Measurements from ENCODE around the gene LOXL3. TPM values are rescaled to one million over a fixed set of nuclear protein-coding genes. Genes with fewer than 3 reads are reported as not detected.

Gene LOXL3, protein sequence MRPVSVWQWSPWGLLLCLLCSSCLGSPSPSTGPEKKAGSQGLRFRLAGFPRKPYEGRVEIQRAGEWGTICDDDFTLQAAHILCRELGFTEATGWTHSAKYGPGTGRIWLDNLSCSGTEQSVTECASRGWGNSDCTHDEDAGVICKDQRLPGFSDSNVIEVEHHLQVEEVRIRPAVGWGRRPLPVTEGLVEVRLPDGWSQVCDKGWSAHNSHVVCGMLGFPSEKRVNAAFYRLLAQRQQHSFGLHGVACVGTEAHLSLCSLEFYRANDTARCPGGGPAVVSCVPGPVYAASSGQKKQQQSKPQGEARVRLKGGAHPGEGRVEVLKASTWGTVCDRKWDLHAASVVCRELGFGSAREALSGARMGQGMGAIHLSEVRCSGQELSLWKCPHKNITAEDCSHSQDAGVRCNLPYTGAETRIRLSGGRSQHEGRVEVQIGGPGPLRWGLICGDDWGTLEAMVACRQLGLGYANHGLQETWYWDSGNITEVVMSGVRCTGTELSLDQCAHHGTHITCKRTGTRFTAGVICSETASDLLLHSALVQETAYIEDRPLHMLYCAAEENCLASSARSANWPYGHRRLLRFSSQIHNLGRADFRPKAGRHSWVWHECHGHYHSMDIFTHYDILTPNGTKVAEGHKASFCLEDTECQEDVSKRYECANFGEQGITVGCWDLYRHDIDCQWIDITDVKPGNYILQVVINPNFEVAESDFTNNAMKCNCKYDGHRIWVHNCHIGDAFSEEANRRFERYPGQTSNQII
- 10 to 100 TPM in 3 of 4 donors, 1 to 10 TPM in 1; 5.0 to 16.2 (median 13.5) TPM for total RNA-seq

DNA sequence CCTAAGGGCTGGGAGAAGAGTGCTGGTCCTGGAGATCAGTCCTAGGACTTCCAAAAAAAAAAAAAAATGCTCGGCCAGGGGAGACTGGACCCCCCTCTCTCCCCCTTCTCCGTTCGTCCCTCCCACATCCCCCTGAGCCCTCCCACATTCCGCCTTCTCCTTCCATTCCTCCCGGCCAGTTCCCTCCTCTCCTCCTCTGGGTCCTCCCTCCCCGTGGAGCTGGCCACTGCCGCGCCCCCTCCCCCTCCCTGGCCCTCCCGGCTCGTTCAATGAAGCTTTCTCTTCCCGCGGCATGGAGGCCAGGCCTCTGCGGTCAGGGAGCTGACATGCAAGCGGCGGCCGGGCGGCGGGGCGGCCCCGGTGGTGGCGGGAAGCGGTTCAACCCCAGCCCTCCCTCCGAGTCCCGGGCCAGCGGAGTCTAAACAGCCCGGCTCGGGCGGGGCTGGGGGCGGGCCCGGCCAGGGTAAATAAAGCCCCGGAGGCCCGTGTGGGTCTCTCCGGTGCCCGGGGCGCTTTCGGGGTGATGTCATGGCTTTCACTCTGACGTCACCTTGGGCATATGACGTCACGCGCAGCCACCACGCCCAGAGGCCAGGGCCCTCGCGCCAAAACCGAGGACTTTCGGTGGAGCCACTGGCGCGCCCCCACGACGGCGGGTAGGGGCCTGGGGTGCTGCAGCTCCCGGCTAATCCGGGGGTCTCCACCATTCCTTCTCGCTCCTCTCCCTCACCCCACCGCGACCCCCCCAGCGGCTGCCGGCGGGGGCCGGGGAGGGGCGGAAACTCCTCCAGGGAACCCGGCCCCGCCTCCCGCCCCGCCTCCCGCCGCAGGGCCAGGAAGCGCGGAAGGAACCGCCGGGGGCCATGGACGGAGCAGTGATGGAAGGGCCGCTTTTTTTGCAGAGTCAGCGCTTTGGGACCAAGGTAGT is at the start of gene LOXL3, which contains the start of gene DOK1:
Gene LOXL3, minus strand, starts transcription at position 51 of the 928 bp plus-strand sequence. CDS start 1,308 bp downstream, outside the sequence.
Gene DOK1, plus strand, starts transcription at position 829 of the 928 bp plus-strand sequence. Its CDS starts 35 bp downstream, at position 864.
- Histone ChIP-seq H3K4me3 (peak within 1 kb of the TSS; percentile 72 to 95 (median 79)), H3K27ac (peak within 1 kb of the TSS; percentile 89 to 98 (median 96)), H3K27me3 (no peaks in the 10 kb centered on the region), H3K9me3 (no peaks in the 10 kb centered on the region), H3K36me3 (peaks cover 0 to 15% (median 0%) of the 10 kb centered on the region in 3 donors), H3K4me1 (peaks cover 0 to 54% (median 15%) of the 10 kb centered on the region in 4 donors)
- TF ChIP-seq, protein P1, sequence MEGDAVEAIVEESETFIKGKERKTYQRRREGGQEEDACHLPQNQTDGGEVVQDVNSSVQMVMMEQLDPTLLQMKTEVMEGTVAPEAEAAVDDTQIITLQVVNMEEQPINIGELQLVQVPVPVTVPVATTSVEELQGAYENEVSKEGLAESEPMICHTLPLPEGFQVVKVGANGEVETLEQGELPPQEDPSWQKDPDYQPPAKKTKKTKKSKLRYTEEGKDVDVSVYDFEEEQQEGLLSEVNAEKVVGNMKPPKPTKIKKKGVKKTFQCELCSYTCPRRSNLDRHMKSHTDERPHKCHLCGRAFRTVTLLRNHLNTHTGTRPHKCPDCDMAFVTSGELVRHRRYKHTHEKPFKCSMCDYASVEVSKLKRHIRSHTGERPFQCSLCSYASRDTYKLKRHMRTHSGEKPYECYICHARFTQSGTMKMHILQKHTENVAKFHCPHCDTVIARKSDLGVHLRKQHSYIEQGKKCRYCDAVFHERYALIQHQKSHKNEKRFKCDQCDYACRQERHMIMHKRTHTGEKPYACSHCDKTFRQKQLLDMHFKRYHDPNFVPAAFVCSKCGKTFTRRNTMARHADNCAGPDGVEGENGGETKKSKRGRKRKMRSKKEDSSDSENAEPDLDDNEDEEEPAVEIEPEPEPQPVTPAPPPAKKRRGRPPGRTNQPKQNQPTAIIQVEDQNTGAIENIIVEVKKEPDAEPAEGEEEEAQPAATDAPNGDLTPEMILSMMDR (IDR thresholded peaks at IDR 0.05) = peak in 2 of 5 experiments; percentile 20 to 32
- TF ChIP-seq EP300 (IDR thresholded peaks at IDR 0.05) = peak in 1 of 2 donors; percentile 43
- peak in 1 of 2 donors; percentile 51 for TF ChIP-seq POLR2A (IDR thresholded peaks at IDR 0.05)
- peak; percentile 73 to 81 for DNase-seq (ENCODE audit: low spot score in 2 of 2)
- 1% methylated on average over 18 to 43 of the region's 73 CpGs for WGBS, 2 donors

DNA sequence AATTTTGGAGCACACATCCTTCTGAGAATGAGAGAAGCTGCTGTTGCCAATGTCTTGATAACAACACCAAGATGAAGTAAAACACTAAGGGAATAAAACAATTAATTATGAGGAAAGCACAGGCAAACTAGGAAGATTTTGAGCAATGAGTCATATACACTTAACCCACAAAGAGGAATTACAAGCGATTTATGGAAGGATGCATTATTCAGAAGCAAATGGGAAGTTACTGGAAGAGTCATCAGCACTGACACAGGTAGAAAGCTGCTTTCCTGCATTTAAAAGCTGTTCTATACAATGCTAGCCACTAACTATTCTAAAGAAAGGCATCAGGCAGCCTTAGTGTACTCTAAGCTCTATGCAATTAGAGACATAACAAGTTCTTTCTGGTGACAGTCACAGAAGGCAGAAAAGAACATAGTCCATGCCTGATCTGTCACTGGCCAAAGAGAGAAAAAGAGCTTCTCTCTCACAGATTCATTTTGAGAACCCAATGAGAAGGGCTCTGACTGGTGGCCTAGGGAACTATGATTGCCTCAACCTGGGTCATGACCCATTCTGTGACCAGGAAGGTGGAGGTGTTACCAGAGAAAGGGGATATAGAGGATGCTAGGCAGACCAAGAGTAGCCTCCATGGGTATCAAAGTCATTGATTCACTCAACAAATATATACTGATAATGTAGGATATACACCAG is 49.0 kb upstream of the LOXL3 start:
- H3K27me3 ChIP-seq = peaks cover 0 to 33% of the 10 kb centered on the region in 2 donors

DNA sequence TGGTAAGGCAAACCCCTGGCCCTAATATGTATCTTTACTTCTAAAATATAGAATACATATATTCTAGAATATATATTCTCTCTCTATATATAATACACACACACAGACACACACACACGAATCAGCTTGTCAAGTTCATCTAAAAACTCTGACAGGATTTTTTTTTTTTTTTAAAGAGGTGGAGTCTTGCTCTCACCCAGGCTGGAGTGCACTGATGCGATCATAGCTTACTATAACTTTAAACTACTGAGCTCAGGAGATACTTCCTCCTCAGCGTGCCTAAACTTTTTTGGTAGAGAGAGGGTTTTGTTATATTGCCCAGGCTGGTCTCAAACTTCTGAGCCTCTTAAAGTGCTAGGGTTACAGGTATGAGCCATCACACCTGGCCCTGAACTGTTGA is 45.9 kb upstream of the LOXL3 start:
- no peaks in the 10 kb centered on the region for H3K36me3 ChIP-seq
- TF ChIP-seq POLR2A (IDR thresholded peaks at IDR 0.05) (no peak), EP300 (IDR thresholded peaks at IDR 0.05) (no peak)
- TF ChIP-seq, protein P1 (IDR thresholded peaks at IDR 0.05) = no peak
- no peak for DNase-seq (ENCODE audit: low spot score in 2 of 2)
- H3K4me1 ChIP-seq = no peaks in the 10 kb centered on the region
- no peaks in the 10 kb centered on the region for H3K9me3 ChIP-seq
- no peak overlapping the region for H3K4me3 ChIP-seq
- H3K27ac ChIP-seq = no peak overlapping the region
- 53 to 64% methylated on average over 3 of the region's 3 CpGs for WGBS, 2 donors
- peaks cover 0 to 61% of the 10 kb centered on the region in 2 donors for H3K27me3 ChIP-seq

More for the DNA sequence above, 49.0 kb upstream of the LOXL3 start:
- no peaks in the 10 kb centered on the region for H3K4me1 ChIP-seq
- DNase-seq (ENCODE audit: low spot score in 2 of 2) = no peak
- no peaks in the 10 kb centered on the region for H3K9me3 ChIP-seq
- WGBS, 2 donors = 52 to 63% methylated on average over 1 of the region's 1 CpG
- H3K4me3 ChIP-seq = no peak overlapping the region
- H3K36me3 ChIP-seq = no peaks in the 10 kb centered on the region
- TF ChIP-seq, protein P1 (IDR thresholded peaks at IDR 0.05) = no peak
- TF ChIP-seq POLR2A (IDR thresholded peaks at IDR 0.05) (no peak), EP300 (IDR thresholded peaks at IDR 0.05) (no peak)
- H3K27ac ChIP-seq = no peak overlapping the region

DNA sequence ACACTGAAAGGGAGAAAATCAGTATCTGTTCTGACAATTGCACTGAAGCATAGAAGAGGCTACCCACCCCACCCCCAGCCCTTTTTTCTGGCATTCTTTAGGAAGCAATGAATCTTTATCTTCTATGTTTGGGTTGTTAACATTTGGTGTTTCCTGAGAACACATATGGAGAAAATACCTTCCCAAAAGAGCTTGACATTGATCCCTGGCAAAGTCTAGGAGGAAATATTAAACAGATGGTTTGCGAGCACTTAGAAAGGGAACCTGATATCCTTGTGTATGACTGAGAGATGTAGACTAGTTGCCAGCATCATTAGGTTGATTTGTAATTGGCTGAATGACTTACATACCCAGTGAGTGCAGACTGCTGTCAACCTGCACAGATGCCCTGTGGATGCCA is 43.7 kb upstream of the LOXL3 start:
- no peak for TF ChIP-seq POLR2A (IDR thresholded peaks at IDR 0.05)
- TF ChIP-seq, protein P1 (IDR thresholded peaks at IDR 0.05) = no peak
- no peak for TF ChIP-seq EP300 (IDR thresholded peaks at IDR 0.05)
- Histone ChIP-seq H3K4me3 (no peak overlapping the region), H3K36me3 (no peaks in the 10 kb centered on the region), H3K4me1 (no peaks in the 10 kb centered on the region), H3K9me3 (no peaks in the 10 kb centered on the region), H3K27ac (no peak overlapping the region), H3K27me3 (peaks cover 0 to 70% of the 10 kb centered on the region in 2 donors)
- whole genome bisulfite sequencing, 2 donors = 27 to 45% methylated on average over 1 of the region's 1 CpG
- DNase-seq (ENCODE audit: low spot score in 2 of 2) = no peak

Measured in tibial nerve (tissue), 4 donors.